NCI-H2171 (cell line): Measurements from ENCODE around the gene SIL1.
"Not testable (repeated sequence)": the region's sequence is repeated elsewhere in the genome, so short reads cannot be mapped to it uniquely, and the experiment has no call there.

Source experiments
- DNase-seq: peaks from one replicate; lab custom pipeline; 2025; lab: John Stamatoyannopoulos, UW

The SIL1 gene

GRCh38 chr5:138942066-138942465, 256.1 kb downstream of the SIL1 start:
- no peak for DNase-seq

DNA sequence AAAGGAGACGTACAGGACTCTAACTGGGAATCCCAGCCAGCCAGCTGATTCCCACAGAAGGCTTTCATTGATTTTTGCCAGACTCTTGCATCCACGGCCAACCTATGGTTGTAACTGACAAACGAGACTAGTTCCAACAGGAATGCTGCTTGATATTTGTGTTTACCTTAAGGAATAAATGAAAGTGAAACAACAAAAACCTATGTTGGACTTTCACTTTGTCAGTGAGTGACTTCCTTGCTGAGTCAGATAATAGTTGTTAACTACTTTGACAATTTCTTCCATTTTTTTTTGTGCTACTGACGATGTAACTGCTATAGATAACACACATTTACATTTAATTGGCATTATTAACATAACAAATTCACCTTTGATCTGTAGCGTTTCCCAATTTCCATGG, 259.6 kb downstream of the SIL1 start:
- DNase-seq: no peak

DNA sequence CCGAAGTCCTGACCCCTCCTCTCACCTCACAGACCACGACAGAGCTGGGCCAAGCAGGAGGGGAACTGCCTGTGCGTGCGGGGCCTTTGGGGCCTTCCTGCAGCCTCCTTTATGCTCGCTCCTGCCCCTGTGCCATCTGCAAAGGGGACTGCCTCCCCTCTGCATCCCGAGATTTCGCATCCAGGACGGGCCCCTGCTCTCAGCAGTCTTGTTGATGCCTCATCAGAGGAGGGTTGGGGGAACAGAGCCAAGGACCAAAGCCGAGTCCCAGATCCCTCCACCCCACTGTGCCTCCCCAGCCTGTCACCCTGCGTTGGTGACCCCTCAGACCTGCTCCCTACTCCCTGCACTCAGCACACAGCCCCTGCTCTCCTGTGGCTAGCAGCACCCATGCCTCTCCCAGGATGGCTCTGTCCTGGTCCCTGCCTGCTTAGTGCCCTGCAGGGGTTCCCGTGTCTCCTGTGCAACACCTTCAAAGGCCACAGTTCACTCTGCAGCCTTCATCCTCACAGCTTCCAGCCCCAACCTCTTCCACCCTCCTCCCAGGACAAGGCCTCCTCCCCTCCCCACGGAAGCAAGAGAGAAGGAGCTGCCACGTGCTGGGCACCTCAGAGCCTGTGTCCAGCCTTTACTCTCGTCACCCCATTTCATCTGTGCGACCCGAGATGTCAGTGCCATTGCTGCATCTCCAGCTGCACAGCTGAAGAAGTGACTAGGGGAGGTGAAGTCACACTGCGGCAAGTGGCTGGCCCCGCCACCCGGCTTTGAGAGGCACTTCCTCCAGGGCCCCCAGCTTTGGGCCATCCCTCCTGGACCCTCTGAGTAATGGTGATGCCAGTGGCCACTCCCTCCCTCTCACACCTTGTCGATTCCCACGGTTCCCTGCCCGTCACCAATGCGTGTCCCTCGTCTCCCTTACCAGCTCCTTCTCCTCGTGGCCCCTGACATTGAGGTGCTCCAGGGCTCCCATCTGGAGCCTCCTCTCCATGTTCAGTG, 260.5 kb downstream of the SIL1 start:
- DNase-seq: no peak

- no peak for DNase-seq
Measured at GRCh38 chr5:138936968-138937345, 261.2 kb downstream of the SIL1 start.

GRCh38 chr5:138936225-138936967, 261.8 kb downstream of the SIL1 start:
- DNase-seq: no peak

GRCh38 chr5:138935466-138935865, 262.7 kb downstream of the SIL1 start:
- no peak for DNase-seq

DNA sequence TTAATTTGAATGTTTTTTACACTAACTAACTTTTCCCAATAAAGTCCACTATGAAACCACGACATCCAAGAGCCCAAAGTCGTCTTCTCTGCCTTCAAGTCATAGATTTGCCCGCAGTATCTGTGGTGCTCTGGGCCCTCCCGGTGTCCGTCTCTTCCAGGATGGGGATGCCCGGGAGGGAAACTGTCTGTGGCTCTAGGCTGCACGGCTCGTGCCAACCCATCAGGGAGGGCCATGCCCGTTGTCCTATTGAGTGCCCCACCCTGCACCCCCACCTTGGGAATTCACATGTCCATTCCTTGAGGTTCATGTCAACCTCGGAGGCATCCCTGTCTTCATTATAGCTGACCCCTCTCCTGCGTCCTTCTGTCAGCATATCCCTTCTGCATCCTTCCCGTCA, 263.2 kb downstream of the SIL1 start:
- DNase-seq: no peak

DNA sequence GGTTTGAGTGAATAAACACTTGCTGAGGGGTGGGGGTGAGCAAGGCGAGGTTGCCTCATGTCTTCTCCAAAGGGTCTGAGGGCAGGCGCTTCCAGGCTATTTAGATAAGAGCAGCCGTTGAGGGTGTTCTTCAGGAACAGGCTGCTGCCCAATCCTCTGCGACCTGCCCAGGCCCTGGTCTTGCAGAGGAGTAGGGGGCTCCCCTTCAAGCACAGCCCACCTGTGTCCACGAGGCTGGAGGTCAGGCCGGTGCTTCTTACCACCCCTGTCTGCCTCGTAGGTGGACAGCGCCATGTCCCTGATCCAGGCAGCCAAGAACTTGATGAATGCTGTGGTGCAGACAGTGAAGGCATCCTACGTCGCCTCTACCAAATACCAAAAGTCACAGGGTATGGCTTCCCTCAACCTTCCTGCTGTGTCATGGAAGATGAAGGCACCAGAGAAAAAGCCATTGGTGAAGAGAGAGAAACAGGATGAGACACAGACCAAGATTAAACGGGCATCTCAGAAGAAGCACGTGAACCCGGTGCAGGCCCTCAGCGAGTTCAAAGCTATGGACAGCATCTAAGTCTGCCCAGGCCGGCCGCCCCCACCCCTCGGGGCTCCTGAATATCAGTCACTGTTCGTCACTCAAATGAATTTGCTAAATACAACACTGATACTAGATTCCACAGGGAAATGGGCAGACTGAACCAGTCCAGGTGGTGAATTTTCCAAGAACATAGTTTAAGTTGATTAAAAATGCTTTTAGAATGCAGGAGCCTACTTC, 264.5 kb downstream of the SIL1 start:
- DNase-seq: no peak

GRCh38 chr5:138932171-138932810, 265.9 kb downstream of the SIL1 start:
- DNase-seq: no peak

DNA sequence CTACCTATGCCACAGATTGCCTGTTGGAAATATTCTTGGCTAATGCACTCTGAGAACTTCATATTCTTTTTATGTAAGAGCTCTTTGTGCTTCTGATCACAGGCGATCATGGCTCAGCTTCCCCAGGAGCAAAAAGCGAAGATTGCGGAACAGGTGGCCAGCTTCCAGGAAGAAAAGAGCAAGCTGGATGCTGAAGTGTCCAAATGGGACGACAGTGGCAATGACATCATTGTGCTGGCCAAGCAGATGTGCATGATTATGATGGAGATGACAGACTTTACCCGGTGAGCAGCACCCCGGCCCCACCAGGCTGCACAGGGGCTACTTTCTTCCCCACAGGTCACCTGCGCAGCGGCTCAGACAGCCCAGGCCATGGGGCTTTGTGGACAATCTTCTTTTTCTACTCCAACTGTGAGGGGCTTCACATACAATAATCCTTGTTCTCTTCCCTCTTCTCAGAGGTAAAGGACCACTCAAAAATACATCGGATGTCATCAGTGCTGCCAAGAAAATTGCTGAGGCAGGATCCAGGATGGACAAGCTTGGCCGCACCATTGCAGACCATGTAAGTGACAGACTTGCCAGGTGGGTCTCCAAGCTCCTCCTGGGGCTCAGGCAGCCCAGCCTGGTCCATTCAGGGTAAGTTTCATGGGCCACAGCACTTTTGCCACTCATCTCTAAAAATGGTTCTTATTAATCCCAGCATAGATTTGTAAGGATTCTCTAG, 267.6 kb downstream of the SIL1 start:
- DNase-seq: no peak

DNA sequence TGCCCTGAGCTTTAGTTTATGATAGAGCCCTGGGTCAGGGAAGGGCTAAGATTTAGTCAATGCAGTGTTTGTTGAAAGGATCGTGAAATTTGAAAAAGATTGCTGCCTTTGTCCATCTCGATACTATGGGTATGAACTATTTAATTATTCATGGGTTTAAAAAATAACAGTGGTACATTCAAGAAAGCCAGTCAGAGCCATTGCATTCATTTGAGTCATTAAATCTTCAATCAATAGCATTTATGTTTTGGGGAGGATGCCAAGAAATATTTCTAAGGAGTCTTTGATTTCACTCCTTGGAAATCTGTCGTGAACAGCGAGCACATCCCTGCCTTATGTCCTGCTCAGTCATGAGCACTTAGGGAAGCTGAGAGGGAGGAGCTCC, 268.6 kb downstream of the SIL1 start:
- DNase-seq: no peak

DNA sequence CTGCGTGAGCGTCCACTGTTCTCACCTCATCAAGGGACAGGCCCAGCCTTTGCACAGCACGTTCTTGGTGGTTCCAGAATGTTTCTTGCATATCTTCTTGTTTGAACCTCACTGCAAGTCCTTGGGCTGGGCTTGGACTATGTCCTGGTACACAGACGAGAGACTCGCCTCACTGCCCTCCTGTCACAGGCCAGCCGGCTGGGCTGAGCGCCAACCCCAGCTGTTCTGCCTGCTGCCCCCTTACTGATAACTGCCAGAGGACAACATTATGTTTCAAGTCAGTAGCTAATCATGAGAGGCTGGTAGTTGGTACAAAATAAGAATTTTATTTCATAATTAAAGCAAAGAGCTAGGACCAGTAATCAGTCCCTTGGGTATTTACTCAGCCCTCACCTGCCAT, 270.2 kb downstream of the SIL1 start:
- no peak for DNase-seq

GRCh38 chr5:138927544-138927943, 270.6 kb downstream of the SIL1 start:
- DNase-seq: no peak

GRCh38 chr5:138926688-138927448, 271.3 kb downstream of the SIL1 start:
- DNase-seq: no peak

- DNase-seq: no peak
Measured at GRCh38 chr5:138926257-138926656, 271.9 kb downstream of the SIL1 start.

DNA sequence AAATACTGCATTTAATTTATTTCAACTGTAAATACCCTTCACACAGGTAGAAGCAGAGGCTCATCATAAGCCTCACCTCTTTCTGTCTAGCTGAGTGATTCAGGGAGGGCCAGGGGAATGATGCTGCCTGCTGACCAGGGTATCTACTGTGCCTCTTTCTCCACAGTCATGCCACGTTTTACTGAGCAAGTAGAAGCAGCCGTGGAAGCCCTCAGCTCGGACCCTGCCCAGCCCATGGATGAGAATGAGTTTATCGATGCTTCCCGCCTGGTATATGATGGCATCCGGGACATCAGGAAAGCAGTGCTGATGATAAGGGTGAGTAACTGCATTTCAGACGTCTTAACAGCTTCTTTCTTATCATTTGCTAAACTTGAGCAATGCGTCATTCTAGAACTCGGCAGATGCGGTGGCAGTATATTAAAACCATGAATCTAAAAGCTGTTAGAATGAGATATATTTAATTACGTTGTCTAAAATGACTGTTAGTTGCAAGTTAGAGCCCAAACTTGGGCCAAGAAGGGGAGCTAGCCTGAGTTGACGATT, 273.0 kb downstream of the SIL1 start:
- DNase-seq: no peak

DNA sequence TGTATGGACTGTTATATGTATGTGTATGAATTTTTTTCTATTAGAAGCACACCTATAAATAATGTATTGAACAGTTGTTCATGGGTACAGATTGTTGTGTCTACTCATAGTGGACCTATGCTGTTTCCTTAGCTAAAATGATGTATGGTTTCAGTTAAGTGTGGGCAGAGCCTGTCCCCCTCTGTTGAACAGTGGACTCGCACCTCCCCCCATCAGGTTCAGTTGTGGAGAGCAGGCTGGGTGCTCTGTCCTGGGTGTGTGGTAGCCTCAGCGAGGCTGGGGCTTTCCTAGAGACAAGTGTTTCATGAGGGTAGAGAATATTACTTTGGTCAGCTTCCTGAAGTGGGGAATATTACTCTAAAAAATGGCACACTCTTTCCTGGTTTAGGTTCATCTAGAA, 275.7 kb downstream of the SIL1 start:
- DNase-seq: no peak

DNA sequence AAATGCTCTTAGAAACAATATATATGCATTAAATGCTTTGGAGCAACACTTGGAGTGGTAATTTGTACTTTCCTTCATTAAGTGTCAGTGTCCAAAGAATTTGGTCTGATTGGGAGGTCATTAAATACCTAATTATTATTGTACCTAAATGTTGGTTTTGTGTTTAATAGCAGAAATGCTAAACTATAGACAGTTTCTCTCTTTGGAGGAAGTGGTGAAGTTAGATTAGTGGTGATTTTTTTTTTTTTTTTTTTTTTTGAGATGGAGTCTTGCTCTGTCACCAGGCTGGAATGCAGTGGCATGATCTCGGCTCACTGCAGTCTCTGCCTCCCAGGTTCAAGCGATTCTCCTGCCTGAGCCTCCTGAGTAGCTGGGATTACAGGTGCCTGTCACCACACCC, 276.8 kb downstream of the SIL1 start:
- DNase-seq: not testable (repeated sequence)

- no peak for DNase-seq
Measured at GRCh38 chr5:138920181-138920580, 278.0 kb downstream of the SIL1 start.

- DNase-seq: no peak
Measured at GRCh38 chr5:138918686-138919085, 279.5 kb downstream of the SIL1 start.
